Erythroblast (primary cell): ENCODE measurements around the gene IRF9.

Source experiments
- GATA1 ChIP-seq: IDR thresholded peaks from 2 replicates; pipeline ENCODE4 v1.6.1; 2011; ENCODE audit warnings: low read depth, mild to moderate bottlenecking, control low read depth, low read length, moderate library complexity
- POLR2A ChIP-seq: IDR thresholded peaks from 2 replicates; pipeline ENCODE4 v1.6.1; 2011; ENCODE audit warnings: mild to moderate bottlenecking, low read length

DNA sequence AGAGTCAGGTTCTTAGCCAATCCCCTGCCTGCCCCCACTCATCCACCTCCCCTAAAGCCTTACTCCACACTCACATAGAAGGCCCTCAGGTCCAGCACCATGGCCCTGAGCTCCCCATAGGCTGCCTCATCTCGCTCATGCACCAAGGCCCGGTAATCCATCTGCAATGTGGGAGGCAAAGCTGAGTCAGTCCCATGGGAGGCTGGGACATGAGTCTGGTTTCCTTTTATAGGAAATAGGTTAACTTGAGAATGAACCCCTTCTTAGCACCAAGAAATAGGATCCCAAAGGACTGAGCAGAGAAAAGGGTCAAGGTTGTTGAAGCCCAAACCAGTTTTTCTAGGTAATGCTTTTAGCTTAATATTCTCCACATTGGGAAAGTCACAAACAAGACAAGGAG is 17.6 kb upstream of the IRF9 start:
- TF ChIP-seq POLR2A (no peak), GATA1 (no peak)
